ENCODE results near the gene TDRD1. TPM values are rescaled to one million over a fixed set of nuclear protein-coding genes. Genes with fewer than 3 reads are reported as not detected.

TDRD1 gene
- total and polyA plus RNA-seq, 9 of the 15 experiments (the other 6 are each of a cell fraction or from before 2014, with no cell fraction given): not detected

GRCh38 chr10:114261076-114261475, 81.9 kb downstream of the TDRD1 start:
- in situ Hi-C loops (cut with MboI): no loop called here
- Histone ChIP-seq H3K36me3 (ENCODE audit: control insufficient read depth, insufficient read depth, low read length) (no peaks in the 10 kb centered on the region), H3K4me2 (ENCODE audit: insufficient read depth, low read length) (no peak overlapping the region), H3K4me3 (no peak overlapping the region), H3K79me2 (ENCODE audit: control insufficient read depth, insufficient read depth, low read length) (no peaks in the 10 kb centered on the region), H3K9me1 (ENCODE audit: control insufficient read depth, insufficient read depth, low read length) (no peaks in the 10 kb centered on the region), H3K4me1 (replicated peaks in 1 of 2; ENCODE audit: control insufficient read depth in 2 of 2, insufficient read depth in 2 of 2, low read length in 2 of 2) (no peaks in the 10 kb centered on the region), H3K27me3 (ENCODE audit: control insufficient read depth in 2 of 2, insufficient read depth in 2 of 2, low read length in 2 of 2) (no peaks in the 10 kb centered on the region), H4K20me1 (replicated peaks; ENCODE audit: control insufficient read depth, insufficient read depth, low read length) (no peaks in the 10 kb centered on the region), H3K9me3 (replicated peaks; ENCODE audit: control insufficient read depth, insufficient read depth, low read depth, low read length) (no peaks in the 10 kb centered on the region), H3K27ac (ENCODE audit: extremely low read depth, low read depth, low read length) (no peak overlapping the region), H2AFZ (ENCODE audit: low read depth, low read length) (no peak overlapping the region), H3K9ac (ENCODE audit: insufficient read depth in 1 of 2, low read depth in 2 of 2, low read length in 2 of 2) (no peak overlapping the region)
- DNase-seq (ENCODE audit: extremely low read depth in 1 of 4, low spot score in 3 of 4): no peak
- intact Hi-C loops (cut with micrococcal nuclease): no loop called here
- FAIRE-seq: no peak
- no TSS peak for BruUV-seq (replicated peaks)
- CTCF ChIA-PET (ENCODE audit: low intra/inter-chr PET ratio): no interaction called here
- POLR2A ChIA-PET: no interaction called here
- WGBS (ENCODE audit: insufficient coverage, low coverage, missing lambda C conversion rate): 0% methylated on average over 1 of the region's 2 CpGs
- ATAC-seq: no peak
- TF ChIP-seq POLR2AphosphoS5 (IDR thresholded peaks at IDR 0.05; ENCODE audit: control insufficient read depth, insufficient read depth, low read depth, low read length) (no peak), TARDBP (IDR thresholded peaks at IDR 0.05) (no peak), ZNF507 (tag; conservative IDR thresholded peaks at IDR 0.05) (no peak), ZBTB33 (CRISPR knock-in tag; IDR thresholded peaks at IDR 0.05) (no peak), KLF13 (tag; IDR thresholded peaks at IDR 0.05; ENCODE audit: borderline replicate concordance, low read depth) (no peak), ZKSCAN8 (CRISPR knock-in tag; IDR thresholded peaks at IDR 0.05) (no peak), ZNF586 (CRISPR knock-in tag; conservative IDR thresholded peaks at IDR 0.05) (no peak), POLR2A (conservative IDR thresholded peaks at IDR 0.05) (no peak), ZNF232 (CRISPR knock-in tag; IDR thresholded peaks at IDR 0.05) (no peak), ZKSCAN3 (CRISPR knock-in tag; IDR thresholded peaks at IDR 0.05) (no peak), PHB (CRISPR knock-in tag; IDR thresholded peaks at IDR 0.05) (no peak), TCF7 (IDR thresholded peaks at IDR 0.05; ENCODE audit: borderline replicate concordance) (no peak)
- TF ChIP-seq, protein P1, sequence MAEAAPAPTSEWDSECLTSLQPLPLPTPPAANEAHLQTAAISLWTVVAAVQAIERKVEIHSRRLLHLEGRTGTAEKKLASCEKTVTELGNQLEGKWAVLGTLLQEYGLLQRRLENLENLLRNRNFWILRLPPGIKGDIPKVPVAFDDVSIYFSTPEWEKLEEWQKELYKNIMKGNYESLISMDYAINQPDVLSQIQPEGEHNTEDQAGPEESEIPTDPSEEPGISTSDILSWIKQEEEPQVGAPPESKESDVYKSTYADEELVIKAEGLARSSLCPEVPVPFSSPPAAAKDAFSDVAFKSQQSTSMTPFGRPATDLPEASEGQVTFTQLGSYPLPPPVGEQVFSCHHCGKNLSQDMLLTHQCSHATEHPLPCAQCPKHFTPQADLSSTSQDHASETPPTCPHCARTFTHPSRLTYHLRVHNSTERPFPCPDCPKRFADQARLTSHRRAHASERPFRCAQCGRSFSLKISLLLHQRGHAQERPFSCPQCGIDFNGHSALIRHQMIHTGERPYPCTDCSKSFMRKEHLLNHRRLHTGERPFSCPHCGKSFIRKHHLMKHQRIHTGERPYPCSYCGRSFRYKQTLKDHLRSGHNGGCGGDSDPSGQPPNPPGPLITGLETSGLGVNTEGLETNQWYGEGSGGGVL (CRISPR knock-in tag; IDR thresholded peaks at IDR 0.05): no peak
- TF ChIP-seq, protein P2, sequence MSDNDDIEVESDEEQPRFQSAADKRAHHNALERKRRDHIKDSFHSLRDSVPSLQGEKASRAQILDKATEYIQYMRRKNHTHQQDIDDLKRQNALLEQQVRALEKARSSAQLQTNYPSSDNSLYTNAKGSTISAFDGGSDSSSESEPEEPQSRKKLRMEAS (CRISPR knock-in tag; IDR thresholded peaks at IDR 0.05): no peak
- TF ChIP-seq, protein P3, sequence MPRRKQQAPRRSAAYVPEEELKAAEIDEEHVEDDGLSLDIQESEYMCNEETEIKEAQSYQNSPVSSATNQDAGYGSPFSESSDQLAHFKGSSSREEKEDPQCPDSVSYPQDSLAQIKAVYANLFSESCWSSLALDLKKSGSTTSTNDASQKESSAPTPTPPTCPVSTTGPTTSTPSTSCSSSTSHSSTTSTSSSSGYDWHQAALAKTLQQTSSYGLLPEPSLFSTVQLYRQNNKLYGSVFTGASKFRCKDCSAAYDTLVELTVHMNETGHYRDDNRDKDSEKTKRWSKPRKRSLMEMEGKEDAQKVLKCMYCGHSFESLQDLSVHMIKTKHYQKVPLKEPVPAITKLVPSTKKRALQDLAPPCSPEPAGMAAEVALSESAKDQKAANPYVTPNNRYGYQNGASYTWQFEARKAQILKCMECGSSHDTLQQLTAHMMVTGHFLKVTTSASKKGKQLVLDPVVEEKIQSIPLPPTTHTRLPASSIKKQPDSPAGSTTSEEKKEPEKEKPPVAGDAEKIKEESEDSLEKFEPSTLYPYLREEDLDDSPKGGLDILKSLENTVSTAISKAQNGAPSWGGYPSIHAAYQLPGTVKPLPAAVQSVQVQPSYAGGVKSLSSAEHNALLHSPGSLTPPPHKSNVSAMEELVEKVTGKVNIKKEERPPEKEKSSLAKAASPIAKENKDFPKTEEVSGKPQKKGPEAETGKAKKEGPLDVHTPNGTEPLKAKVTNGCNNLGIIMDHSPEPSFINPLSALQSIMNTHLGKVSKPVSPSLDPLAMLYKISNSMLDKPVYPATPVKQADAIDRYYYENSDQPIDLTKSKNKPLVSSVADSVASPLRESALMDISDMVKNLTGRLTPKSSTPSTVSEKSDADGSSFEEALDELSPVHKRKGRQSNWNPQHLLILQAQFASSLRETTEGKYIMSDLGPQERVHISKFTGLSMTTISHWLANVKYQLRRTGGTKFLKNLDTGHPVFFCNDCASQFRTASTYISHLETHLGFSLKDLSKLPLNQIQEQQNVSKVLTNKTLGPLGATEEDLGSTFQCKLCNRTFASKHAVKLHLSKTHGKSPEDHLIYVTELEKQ (CRISPR knock-in tag; IDR thresholded peaks at IDR 0.05): no peak
